Muscle layer of duodenum (tissue), 2 donors: ENCODE results near the gene CFAP74.

ENCODE experiments used
- H3K27ac ChIP-seq: one replicate; pipeline ENCODE4 v1.7.0; 2013; ENCODE audit warnings: mild to moderate bottlenecking, low read length
- H3K27me3 ChIP-seq: one replicate; pipeline ENCODE4 v1.7.0; 2013; ENCODE audit warnings: low read depth, mild to moderate bottlenecking, control low read depth, low read length
- H3K36me3 ChIP-seq, 2 donors: one replicate each; pipeline ENCODE4 v1.7.0; 2013; ENCODE audit warnings: low read length in 2 of 2, control low read depth in 1 of 2, mild to moderate bottlenecking in 1 of 2; ENCODE audit not compliant: insufficient read depth in 2 of 2, control insufficient read depth in 1 of 2
- H3K4me1 ChIP-seq, 2 donors: one replicate each; pipeline ENCODE4 v1.7.0; 2013; ENCODE audit warnings: low read length in 2 of 2, mild to moderate bottlenecking in 2 of 2, control low read depth in 1 of 2, moderate library complexity in 1 of 2; ENCODE audit not compliant: insufficient read depth in 2 of 2, control insufficient read depth in 1 of 2
- H3K4me3 ChIP-seq, 2 donors: one replicate each; pipeline ENCODE4 v1.7.0; 2013; ENCODE audit warnings: low read length in 2 of 2, low read depth in 1 of 2, mild to moderate bottlenecking in 1 of 2
- H3K9me3 ChIP-seq, 2 donors: one replicate each; pipeline ENCODE4 v1.7.0; 2013; ENCODE audit warnings: low read length in 2 of 2, control low read depth in 1 of 2, mild to moderate bottlenecking in 1 of 2; ENCODE audit not compliant: control insufficient read depth in 1 of 2
- donor health status: healthy.

Gene CFAP74

DNA sequence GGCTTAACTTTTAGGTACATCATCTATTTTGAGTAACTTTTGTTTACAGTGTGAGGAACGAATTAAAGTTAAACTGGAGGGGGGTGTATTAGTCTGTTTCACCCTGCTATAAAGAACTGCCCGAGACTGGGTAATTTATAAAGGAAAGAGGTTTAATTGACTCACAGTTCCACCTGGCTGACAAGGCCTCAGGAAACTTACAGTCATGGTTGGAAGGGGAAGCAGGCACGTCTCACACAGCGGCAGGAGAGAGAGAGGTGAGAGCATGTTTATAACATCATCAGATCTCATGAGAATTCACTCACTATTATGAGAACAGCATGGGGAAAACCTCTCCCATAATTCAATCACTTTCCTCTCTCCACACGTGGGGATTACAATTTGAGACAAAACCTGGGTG lies 52.6 kb downstream of the CFAP74 start:
- Histone ChIP-seq H3K27me3 (no peaks in the 10 kb centered on the region), H3K36me3 (no peaks in the 10 kb centered on the region), H3K4me1 (peaks cover 0 to 6% of the 10 kb centered on the region in 2 donors), H3K27ac (no peak overlapping the region), H3K9me3 (no peaks in the 10 kb centered on the region), H3K4me3 (no peak overlapping the region)

DNA sequence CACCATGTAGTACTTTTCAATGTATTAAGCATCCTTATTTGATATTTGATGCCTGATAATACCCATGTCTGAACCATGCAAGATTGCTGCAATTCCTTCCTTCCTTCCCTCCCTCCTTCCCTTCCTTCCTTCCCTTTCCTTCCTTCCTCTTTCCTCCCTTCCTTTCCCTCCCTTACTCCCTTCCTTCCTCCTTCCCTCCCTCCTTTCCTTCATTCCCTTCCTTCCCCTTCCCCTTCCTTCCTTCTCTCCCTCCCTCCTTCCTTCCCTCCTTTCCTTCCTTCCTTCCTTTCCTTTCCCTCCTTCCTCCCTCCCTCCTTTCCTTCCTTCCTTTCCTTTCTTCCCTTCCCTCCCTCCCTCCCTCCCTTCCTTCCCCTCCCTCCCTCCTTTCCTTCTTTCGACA lies 54.8 kb downstream of the CFAP74 start:
- peaks cover 0 to 12% of the 10 kb centered on the region in 2 donors for H3K4me1 ChIP-seq
- no peaks in the 10 kb centered on the region for H3K27me3 ChIP-seq
- no peak overlapping the region for H3K4me3 ChIP-seq
- no peak overlapping the region for H3K27ac ChIP-seq
- H3K36me3 ChIP-seq = no peaks in the 10 kb centered on the region
- no peaks in the 10 kb centered on the region for H3K9me3 ChIP-seq

DNA sequence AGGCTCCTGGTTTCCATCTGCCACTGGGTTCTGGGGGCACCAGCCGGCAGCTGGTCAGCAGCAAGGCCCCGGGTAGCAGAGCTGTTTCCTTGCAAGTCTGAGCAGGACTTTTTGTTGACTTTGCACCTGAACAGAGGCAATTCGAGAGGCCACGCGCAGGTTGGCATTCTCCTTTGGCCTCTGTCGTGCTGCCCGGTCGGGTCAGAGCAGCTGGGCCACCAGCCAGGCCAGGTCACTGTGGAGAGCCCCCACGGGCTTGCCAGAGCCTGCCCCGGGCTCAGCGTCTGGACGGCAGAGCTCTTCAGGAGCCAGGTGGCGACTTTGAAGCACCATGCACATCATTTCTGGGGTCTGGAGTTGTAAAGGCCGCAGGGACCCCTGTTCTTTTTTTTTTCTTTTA lies 56.1 kb downstream of the CFAP74 start:
- H3K4me3 ChIP-seq = no peak overlapping the region
- H3K36me3 ChIP-seq = no peaks in the 10 kb centered on the region
- H3K27ac ChIP-seq = no peak overlapping the region
- no peaks in the 10 kb centered on the region for H3K27me3 ChIP-seq
- peaks cover 0 to 14% of the 10 kb centered on the region in 2 donors for H3K4me1 ChIP-seq
- no peaks in the 10 kb centered on the region for H3K9me3 ChIP-seq

DNA sequence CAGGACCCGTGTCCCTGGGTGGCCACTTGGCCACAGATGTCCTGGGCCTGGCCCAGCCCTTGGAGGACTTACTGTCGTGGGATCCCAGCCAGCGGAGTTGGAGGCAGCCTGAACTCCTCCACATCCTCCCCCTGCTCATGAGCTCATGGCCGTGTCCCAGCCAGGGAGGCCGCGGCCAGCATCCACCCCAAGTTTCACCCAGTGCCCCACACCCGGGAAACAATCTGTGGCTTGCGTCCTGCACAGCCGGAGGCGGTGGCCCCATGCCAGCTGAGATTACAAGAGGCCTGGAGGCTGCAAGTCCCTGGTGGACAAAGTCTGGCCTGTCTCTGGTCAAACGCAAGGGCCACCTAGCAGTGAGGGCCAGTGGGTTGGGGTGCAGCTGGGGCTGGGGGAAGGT lies 57.0 kb downstream of the CFAP74 start:
- H3K27me3 ChIP-seq = no peaks in the 10 kb centered on the region
- H3K36me3 ChIP-seq = no peaks in the 10 kb centered on the region
- H3K4me3 ChIP-seq = no peak overlapping the region
- H3K27ac ChIP-seq = no peak overlapping the region
- peaks cover 0 to 14% of the 10 kb centered on the region in 2 donors for H3K4me1 ChIP-seq
- no peaks in the 10 kb centered on the region for H3K9me3 ChIP-seq

DNA sequence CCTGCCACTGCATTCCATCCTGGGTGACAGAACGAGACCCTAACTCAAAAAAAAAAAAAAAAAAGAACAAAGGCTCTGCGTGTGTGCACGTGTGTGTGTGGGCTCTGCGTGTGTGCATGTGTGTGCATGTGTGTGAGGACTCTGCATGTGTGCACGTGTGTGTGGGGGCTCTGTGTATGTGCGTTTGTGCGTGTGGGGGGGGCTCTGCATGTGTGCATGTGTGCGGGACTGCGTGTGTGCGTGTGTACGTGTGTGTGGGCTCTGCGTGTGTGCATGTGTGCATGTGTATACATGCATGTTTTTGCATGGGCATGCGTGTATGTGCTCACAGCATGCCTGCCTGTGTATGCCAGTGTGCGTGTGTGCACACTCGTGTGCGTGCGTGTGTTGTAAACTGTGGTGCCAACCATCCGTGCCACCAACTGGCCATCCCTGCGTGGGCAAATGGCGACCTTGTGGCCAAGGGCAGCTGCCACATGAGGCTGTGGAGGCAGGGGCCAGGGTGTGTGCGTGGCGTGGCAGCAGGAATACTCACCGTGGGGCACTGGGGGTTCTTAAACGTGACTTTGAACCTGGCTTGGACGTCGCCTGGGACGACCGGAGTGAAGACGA lies 57.7 kb downstream of the CFAP74 start:
- H3K4me3 ChIP-seq = no peak overlapping the region
- no peaks in the 10 kb centered on the region for H3K36me3 ChIP-seq
- no peaks in the 10 kb centered on the region for H3K27me3 ChIP-seq
- no peaks in the 10 kb centered on the region for H3K9me3 ChIP-seq
- H3K27ac ChIP-seq = no peak overlapping the region
- H3K4me1 ChIP-seq = peaks cover 0 to 14% of the 10 kb centered on the region in 2 donors

DNA sequence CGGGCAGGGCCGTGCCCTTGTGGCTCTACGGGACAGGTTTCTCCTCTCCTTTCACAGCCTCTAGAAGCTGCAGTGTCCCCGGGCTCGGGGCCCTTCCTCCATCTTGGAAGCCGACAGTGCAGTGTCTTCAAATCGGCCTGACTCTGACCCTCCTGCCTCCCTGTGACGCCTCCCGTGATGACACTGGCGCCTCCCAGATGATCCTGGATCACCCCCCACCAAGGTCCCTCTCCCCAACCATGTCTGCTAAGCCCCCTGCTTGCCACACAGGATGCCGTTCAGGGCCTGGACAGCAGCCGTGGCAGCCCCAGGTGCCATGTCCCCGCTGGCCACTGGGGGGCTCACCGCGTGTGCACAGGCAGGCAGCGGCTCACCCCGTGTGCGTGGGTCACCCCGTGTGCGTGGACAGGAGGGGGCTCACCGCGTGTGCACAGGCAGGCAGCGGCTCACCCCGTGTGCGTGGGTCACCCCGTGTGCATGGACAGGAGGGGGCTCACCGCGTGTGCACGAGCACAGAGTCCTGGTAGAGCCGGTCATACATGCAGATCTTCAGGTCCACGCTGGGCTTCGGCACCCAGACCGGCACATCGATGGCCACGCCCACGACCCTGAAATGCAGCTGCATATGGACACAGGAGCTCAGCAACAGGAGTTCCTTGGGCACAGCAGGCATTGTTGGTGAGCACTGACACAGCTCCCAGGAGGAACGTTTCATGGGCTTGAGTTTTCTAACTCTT lies 59.6 kb downstream of the CFAP74 start:
- Histone ChIP-seq H3K9me3 (no peaks in the 10 kb centered on the region), H3K36me3 (no peaks in the 10 kb centered on the region), H3K4me1 (peaks cover 0 to 14% of the 10 kb centered on the region in 2 donors), H3K27ac (no peak overlapping the region), H3K27me3 (no peaks in the 10 kb centered on the region), H3K4me3 (peak overlapping the region in 1 of 2 donors; percentile 42)

DNA sequence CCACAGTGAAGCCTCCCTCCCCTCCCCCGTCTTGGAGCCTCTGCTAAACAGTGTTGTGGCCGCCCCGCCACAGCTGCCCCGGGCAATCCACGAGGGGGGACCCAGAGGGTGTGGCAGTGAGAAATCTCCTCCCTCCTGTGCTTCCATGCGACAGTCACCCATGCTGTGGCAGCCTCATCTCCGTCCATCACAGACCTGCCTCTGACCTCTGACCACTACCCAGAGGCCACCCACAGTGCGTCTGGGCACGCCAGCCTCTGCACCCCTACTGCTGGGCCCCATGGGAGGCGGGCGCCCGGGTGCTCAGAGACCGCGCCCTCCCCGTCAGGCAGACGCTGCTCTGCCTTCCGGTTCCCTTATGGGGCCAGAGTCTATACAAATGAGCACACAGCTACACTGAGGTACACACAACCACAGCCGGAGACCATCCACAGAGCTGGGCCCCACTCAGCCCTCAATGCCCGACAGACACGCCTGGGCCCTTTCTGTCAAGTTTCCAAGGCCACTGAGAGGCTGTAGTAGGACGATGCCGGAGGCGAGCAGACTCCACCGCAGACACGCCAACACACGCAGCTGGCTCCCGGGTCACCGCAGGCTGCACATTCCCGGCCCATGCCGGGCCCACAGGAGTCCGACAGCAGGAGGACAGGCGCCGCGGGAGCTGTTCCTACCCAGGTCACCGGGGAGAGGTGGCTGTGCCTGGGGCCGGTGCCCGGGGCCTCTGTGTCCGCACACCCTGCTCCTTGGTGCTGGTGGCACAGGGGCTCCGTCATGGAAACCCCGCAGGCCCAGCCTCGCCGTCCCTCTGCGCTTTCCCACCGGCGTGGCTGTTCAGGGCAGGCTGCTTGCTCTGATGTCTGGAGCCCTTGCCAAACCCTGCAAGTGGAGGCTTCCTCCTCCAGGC lies 60.6 kb downstream of the CFAP74 start:
- Histone ChIP-seq H3K27ac (no peak overlapping the region), H3K36me3 (no peaks in the 10 kb centered on the region), H3K4me1 (peaks cover 0 to 14% of the 10 kb centered on the region in 2 donors), H3K27me3 (no peaks in the 10 kb centered on the region), H3K4me3 (no peak overlapping the region), H3K9me3 (no peaks in the 10 kb centered on the region)

DNA sequence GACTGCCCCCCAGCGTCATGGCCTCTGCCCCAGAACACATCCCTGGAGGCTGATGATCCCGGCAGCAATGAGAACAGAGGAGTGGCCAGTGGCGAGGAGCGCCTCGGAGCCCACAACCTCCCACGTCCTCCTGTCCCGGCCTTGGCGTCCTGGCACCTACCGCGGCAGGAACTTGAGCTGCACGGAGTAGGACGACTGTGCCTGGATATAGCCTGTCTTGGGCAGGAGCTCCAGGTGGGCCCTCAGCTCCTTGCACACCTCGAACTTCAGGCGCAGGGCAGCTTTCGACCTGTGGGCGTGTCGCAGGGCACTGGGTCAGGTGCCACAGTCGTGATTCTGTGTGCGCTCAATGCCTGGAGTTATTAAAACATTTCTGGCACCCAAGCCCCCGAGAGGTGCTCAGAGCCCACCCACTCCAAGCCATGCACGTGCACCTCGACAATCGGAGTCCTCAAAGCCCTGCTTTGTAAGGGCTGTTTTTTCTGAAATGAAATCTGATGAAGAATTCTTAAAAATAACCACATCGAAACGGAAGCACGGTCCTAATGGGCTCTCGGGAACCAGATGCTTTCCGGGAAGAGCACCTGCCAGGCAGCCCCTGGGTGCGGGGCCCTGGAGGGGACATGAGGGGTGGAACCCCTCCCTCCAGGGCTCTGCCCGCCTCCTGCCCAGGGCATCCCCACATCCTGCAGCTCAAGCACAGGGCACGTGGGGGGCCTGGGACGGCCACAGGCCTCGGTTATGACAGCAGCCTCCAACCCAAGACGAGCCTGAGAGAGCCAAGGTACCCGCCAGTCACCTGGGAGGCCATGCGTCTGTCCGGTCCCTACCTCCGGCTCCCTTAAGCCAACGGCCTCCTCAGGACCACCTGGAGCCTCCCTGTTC lies 61.5 kb downstream of the CFAP74 start:
- Histone ChIP-seq H3K4me3 (no peak overlapping the region), H3K27me3 (no peaks in the 10 kb centered on the region), H3K27ac (no peak overlapping the region), H3K4me1 (peaks cover 0 to 14% of the 10 kb centered on the region in 2 donors), H3K36me3 (no peaks in the 10 kb centered on the region), H3K9me3 (no peaks in the 10 kb centered on the region)

DNA sequence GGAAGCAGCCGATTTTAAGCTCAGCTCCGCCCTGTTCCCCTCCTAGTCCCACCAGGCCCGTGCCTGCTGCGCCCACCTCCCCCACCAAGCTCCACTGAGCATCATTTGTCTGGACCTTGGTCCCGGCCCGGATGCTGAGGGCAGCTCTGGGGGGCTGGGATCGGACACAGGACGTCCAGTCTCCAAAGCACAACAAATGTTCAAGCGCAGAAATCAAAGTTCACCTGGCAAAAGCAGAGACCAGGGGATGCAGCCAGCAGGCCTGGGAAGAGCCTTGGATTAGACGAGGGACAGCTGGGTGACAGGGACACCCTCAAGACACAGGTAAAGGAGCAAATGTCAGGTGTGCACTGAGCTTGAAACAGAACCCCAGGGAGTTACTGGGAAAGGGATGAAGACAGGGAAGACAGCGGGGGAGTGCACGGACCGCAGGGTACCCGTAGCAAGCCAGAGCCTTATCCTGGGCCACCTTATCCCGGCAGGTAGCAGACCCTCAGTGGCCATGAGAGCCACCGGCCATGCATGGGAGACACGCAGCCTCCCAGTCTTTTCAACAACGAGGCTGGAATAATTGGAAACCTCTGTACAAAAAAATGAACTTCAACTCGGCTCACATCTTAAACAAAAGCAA lies 62.3 kb downstream of the CFAP74 start:
- Histone ChIP-seq H3K27ac (no peak overlapping the region), H3K36me3 (no peaks in the 10 kb centered on the region), H3K27me3 (no peaks in the 10 kb centered on the region), H3K4me1 (peaks cover 0 to 9% of the 10 kb centered on the region in 2 donors), H3K9me3 (no peaks in the 10 kb centered on the region), H3K4me3 (no peak overlapping the region)

DNA sequence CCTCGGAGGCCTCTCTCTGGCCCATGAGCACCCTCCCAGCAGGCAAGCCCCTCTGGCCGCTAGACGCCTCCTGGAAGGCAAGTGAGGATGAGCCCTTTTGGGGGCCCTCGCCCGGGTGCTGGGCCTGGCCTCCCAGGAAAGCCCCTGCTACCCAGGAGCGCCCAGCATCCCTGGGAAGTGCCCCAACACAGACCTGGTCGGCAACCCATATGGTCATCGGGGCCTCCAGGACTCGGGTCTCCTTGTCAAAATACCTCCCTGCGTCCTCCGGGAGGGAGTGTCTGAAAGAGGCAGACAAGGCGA lies 63.5 kb downstream of the CFAP74 start:
- no peak overlapping the region for H3K4me3 ChIP-seq
- H3K27me3 ChIP-seq = no peaks in the 10 kb centered on the region
- H3K36me3 ChIP-seq = no peaks in the 10 kb centered on the region

More for the DNA sequence above, 63.5 kb downstream of the CFAP74 start:
- peaks cover 0 to 9% of the 10 kb centered on the region in 2 donors for H3K4me1 ChIP-seq
- no peak overlapping the region for H3K27ac ChIP-seq
- H3K9me3 ChIP-seq = no peaks in the 10 kb centered on the region
